GM12878 (cell line): Measurements from ENCODE around the gene RNF168. TPM values are rescaled to one million over a fixed set of nuclear protein-coding genes. Genes with fewer than 3 reads are reported as not detected.

Experiments used
- ATAC-seq: fragments of 200-7000 bp; cut with Tn5 transposase; 3 replicates; pipeline ENCODE4 v1.9.1; 2020; ENCODE audit warnings: mild to moderate bottlenecking, moderate library complexity
- BruUV-seq: library from RNA; stranded (reverse); fragments of 400-500 nt; replicated peaks from 2 replicates; lab custom pipeline; 2021; lab: Mats Ljungman, UMichigan
- CTCF ChIA-PET: fragments of 300-600 bp; sonication (Branson Sonifier 250); formaldehyde crosslinking; extraction: SDS; loops from one replicate; lab custom pipeline; 2021; ENCODE audit warnings: inconsistent platforms; lab: Yijun Ruan, JAX
- POLR2A ChIA-PET: fragments of 350-600 bp; formaldehyde crosslinking; extraction: SDS; loops from one replicate; lab custom pipeline; 2021; ENCODE audit warnings: inconsistent platforms; lab: Charles Lee
- RAD21 ChIA-PET: fragments of 300-600 bp; sonication (Branson Sonifier 250); formaldehyde crosslinking; loops from one replicate; lab custom pipeline; 2023; ENCODE audit warnings: antibody characterized with exemption; ENCODE audit not compliant: unreplicated experiment; lab: Charles Lee
- SMC1A ChIA-PET: fragments of 300-600 bp; sonication (Branson Sonifier 250); formaldehyde crosslinking; loops from one replicate; lab custom pipeline; 2023; ENCODE audit not compliant: unreplicated experiment, uncharacterized antibody; lab: Charles Lee
- DNase-seq: peaks from one replicate; pipeline ENCODE4 v3.0.0-alpha.2; 2011; ENCODE audit warnings: low read depth, low spot score
- FAIRE-seq: peaks from 3 replicates; lab custom pipeline; 2011; peaks lifted over from hg19 to GRCh38; lab: Jason Lieb, UNC
- H2AFZ ChIP-seq: 2 replicates; pipeline ENCODE4 v1.6.0; 2011; ENCODE audit warnings: low read depth, low read length, control low read depth; ENCODE audit not compliant: control insufficient read depth
- H3K27ac ChIP-seq: 2 replicates; pipeline ENCODE4 v1.5.1; 2011; ENCODE audit warnings: control low read depth; ENCODE audit not compliant: control insufficient read depth, insufficient read depth
- H3K27me3 ChIP-seq, 2 experiments: replicated peaks in 1 of 2; 2 replicates each; pipeline versions ENCODE4 v1.6.0 to v1.6.1; 2011; ENCODE audit warnings: low read length in 1 of 2; ENCODE audit not compliant: control insufficient read depth in 2 of 2, insufficient read depth in 2 of 2
- H3K36me3 ChIP-seq, 2 experiments: 2 replicates each; pipeline ENCODE4 v1.5.1; 2011; ENCODE audit warnings: low read length in 1 of 2; ENCODE audit not compliant: control insufficient read depth in 2 of 2, insufficient read depth in 2 of 2
- H3K4me1 ChIP-seq: 2 replicates; pipeline ENCODE4 v1.6.1; 2011; ENCODE audit warnings: mild to moderate bottlenecking, low read length, moderate library complexity, mixed read lengths; ENCODE audit not compliant: control insufficient read depth, insufficient read depth
- H3K4me2 ChIP-seq: 2 replicates; pipeline ENCODE4 v1.6.0; 2011; ENCODE audit warnings: control low read depth; ENCODE audit not compliant: control insufficient read depth, insufficient read depth
- H3K4me3 ChIP-seq: fragments of 200-600 bp; sonication (generic); 2 replicates; pipeline ENCODE4 v1.5.1; 2016
- H3K79me2 ChIP-seq: 2 replicates; pipeline ENCODE4 v1.6.0; 2011; ENCODE audit warnings: low read length; ENCODE audit not compliant: control insufficient read depth, insufficient read depth
- H3K9ac ChIP-seq: 2 replicates; pipeline ENCODE4 v1.8.0; 2011; ENCODE audit warnings: low read length, control low read depth, mixed read lengths; ENCODE audit not compliant: control insufficient read depth, insufficient read depth
- H3K9me3 ChIP-seq: replicated peaks from 3 replicates; pipeline ENCODE4 v1.5.1; 2011; ENCODE audit warnings: mild to moderate bottlenecking, low read length; ENCODE audit not compliant: control insufficient read depth, insufficient read depth
- H4K20me1 ChIP-seq: 2 replicates; pipeline ENCODE4 v1.6.0; 2011; ENCODE audit not compliant: control insufficient read depth, insufficient read depth
- BRCA1 ChIP-seq: IDR thresholded peaks from 2 replicates; pipeline ENCODE4 v1.6.1; 2011; ENCODE audit warnings: low read depth, low read length, improper control_type of control experiment
- CREB1 ChIP-seq: IDR thresholded peaks from 2 replicates; pipeline ENCODE4 v1.6.1; 2012; ENCODE audit warnings: low read depth, mild to moderate bottlenecking, inconsistent platforms
- EGR1 ChIP-seq, 2 experiments: IDR thresholded peaks; 1 replicate in 1 of 2; 2 replicates in 1 of 2; pipeline ENCODE4 v1.6.1; 2011 to 2012; ENCODE audit warnings: low read depth in 2 of 2, low read length in 2 of 2, borderline replicate concordance in 1 of 2, mild to moderate bottlenecking in 1 of 2, moderate library complexity in 1 of 2
- GATAD2B ChIP-seq: fragments of 450-650 bp; conservative IDR thresholded peaks from 2 replicates; pipeline ENCODE4 v1.6.1; 2017; ENCODE audit warnings: low read depth, mild to moderate bottlenecking, moderate library complexity
- RCOR1 ChIP-seq: conservative IDR thresholded peaks from 2 replicates; pipeline ENCODE4 v1.6.1; 2012; ENCODE audit warnings: low read depth, low read length, improper control_type of control experiment
- SIX5 ChIP-seq: IDR thresholded peaks from 2 replicates; pipeline ENCODE4 v1.6.1; 2011; ENCODE audit warnings: mild to moderate bottlenecking, low read depth, low read length, moderate library complexity; ENCODE audit not compliant: severe bottlenecking
- SMAD1 ChIP-seq: fragments of 450-650 bp; IDR thresholded peaks from 2 replicates; pipeline ENCODE4 v1.6.1; 2018; ENCODE audit warnings: mild to moderate bottlenecking, low read depth; ENCODE audit not compliant: partially characterized antibody
- SMC3 ChIP-seq: IDR thresholded peaks from 2 replicates; pipeline ENCODE4 v1.6.1; 2011; ENCODE audit warnings: low read length, improper control_type of control experiment, borderline replicate concordance
- SUPT20H ChIP-seq: IDR thresholded peaks from 2 replicates; pipeline ENCODE4 v1.6.1; 2011; ENCODE audit warnings: low read depth, mild to moderate bottlenecking, low read length, moderate library complexity, borderline replicate concordance; ENCODE audit not compliant: control insufficient read depth
- ZNF217 ChIP-seq: fragments of 450-650 bp; IDR thresholded peaks from 2 replicates; pipeline ENCODE4 v1.6.1; 2017; ENCODE audit warnings: antibody characterized with exemption, mild to moderate bottlenecking
- ZZZ3 ChIP-seq: IDR thresholded peaks from 2 replicates; pipeline ENCODE4 v1.6.1; 2011; ENCODE audit warnings: low read depth; ENCODE audit not compliant: control insufficient read depth, insufficient read length
- WGBS: methylation state at CpG from one replicate; pipeline ENCODE4 v1.1.6; 2016; ENCODE audit warnings: low lambda C conversion rate; ENCODE audit not compliant: insufficient replicate concordance, insufficient coverage; ENCODE audit errors: missing lambda C conversion rate; 5-methylcytosine and 5-hydroxymethylcytosine counted together
- in situ Hi-C: fragments of 300-500 bp; cut with MboI; formaldehyde crosslinking; loops from 9 replicates; pipeline ENCODE4 v1.14.3; 2018; ENCODE audit warnings: mixed read lengths
- intact Hi-C: fragments of 100-400 bp; cut with micrococcal nuclease; formaldehyde crosslinking; loops from one replicate; pipeline ENCODE4 v1.14.2; 2022; ENCODE audit not compliant: unreplicated experiment
- polyA plus RNA-seq, 11 experiments: library from polyadenylated mRNA; depleted of rRNA in 4 of 11; unstranded in 6 of 11; stranded (reverse) in 5 of 11; fragments of >200 nt; fragmentation: Nextera tagmentation in 4 of 11; fragmentation: Illumina TruSeq in 1 of 11; extraction: Ambion mirVana in 4 of 11; extraction: Trizol in 1 of 11; gene quantifications; 1 replicate in 1 of 11; 2 replicates in 10 of 11; pipeline versions ENCODE4 v1.2.1 to v1.2.3, GENCODE V29; 2011 to 2016; ENCODE audit warnings: inconsistent platforms in 2 of 11, missing spikeins in 2 of 11, low read depth in 1 of 11
- total RNA-seq, 4 experiments: library from RNA; depleted of rRNA in 3 of 4; stranded (reverse); fragments of >200 nt in 3 of 4; fragmentation: Illumina TruSeq in 1 of 4; extraction: Trizol in 1 of 4; gene quantifications; 2 replicates each; pipeline versions ENCODE4 v1.2.1 to v1.2.3, GENCODE V29; 2013 to 2021
- TF ChIP-seq, protein P1 (sequence below): IDR thresholded peaks from 2 replicates; pipeline ENCODE4 v1.6.1; 2011; ENCODE audit warnings: mild to moderate bottlenecking, low read depth, low read length, moderate library complexity; ENCODE audit not compliant: insufficient replicate concordance
- TF ChIP-seq, protein P2 (sequence below), 3 experiments: IDR thresholded peaks in 2 of 3; conservative IDR thresholded peaks in 1 of 3; 2 replicates each; pipeline ENCODE4 v1.5.1; 2011; ENCODE audit warnings: low read depth in 3 of 3, low read length in 3 of 3, mild to moderate bottlenecking in 3 of 3, control low read depth in 2 of 3, moderate library complexity in 2 of 3, inconsistent platforms in 1 of 3, mixed read lengths in 1 of 3; ENCODE audit not compliant: control insufficient read depth in 2 of 3, insufficient read depth in 1 of 3; ENCODE audit errors: extremely low read depth in 1 of 3
- TF ChIP-seq, protein P3 (sequence below): fragments of 450-650 bp; IDR thresholded peaks from 2 replicates; pipeline ENCODE4 v1.6.1; 2017; ENCODE audit warnings: mild to moderate bottlenecking
- TF ChIP-seq, protein P4 (sequence below): fragments of 150-350 bp; IDR thresholded peaks from 2 replicates; pipeline ENCODE4 v1.6.1; 2014; ENCODE audit warnings: mild to moderate bottlenecking, low read depth, low read length

The RNF168 gene
- total and polyA plus RNA-seq, 10 of the 15 experiments (the other 5 are each of a cell fraction or from before 2014, with no cell fraction given) = 12.7 to 47.5 (median 24.8) TPM

DNA sequence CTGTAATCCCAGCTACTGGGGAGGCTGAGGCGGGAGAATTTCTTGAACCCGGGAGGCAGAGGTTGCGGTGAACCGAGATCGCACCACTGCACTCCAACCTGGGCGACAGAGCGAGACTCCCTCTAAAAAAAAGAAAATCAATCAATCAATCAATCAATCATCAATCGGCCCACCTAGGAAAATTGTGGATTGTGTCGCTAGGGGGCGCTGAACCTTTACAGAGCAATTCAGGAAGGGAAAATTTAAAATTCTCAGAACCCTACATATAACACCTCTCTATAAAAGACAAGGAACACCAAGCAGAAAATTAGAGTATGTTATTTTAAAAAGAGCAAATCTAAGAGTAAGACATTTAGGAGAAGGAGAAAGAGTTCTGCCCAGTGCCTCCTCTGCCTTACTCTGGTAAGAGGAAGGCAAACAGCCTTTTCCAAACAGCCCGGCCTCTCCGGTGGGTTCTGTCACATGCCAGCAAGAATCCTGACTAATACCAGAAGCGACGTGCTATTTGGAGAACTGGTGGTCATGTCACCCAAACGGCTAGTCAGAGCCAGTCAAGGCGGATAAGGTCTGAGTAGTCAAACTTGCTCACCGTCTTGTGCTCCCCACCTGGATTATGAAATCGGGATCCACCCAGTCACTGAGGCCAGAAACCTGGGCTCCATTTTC is 33.9 kb upstream of the RNF168 start (continued):
- TF ChIP-seq, protein P1, sequence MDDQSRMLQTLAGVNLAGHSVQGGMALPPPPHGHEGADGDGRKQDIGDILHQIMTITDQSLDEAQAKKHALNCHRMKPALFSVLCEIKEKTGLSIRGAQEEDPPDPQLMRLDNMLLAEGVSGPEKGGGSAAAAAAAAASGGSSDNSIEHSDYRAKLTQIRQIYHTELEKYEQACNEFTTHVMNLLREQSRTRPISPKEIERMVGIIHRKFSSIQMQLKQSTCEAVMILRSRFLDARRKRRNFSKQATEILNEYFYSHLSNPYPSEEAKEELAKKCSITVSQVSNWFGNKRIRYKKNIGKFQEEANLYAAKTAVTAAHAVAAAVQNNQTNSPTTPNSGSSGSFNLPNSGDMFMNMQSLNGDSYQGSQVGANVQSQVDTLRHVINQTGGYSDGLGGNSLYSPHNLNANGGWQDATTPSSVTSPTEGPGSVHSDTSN = peak; percentile 71
- TF ChIP-seq BRCA1 = no peak

DNA sequence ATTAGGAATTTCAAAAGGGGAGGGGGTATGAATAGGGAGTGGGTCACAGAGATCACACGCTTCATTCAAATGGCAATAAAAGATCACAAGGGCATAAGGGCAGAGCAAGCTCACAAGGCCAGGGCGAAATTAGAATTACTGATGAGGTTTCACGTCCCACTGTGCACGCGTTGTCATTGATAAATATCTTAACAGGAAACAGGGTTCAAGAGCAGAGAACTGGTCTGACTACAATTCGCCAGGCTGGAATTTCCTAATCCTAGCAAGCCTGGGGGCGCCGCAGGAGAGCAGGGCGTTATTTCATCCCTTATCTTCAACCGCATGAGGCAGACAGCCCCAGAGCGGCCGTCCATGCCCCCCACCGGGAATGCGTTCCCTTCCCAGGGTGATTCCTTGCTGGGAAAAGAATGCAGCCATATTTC is 29.7 kb upstream of the RNF168 start:
- Histone ChIP-seq H3K27ac (no peak overlapping the region), H3K9ac (no peak overlapping the region), H3K4me2 (no peak overlapping the region), H2AFZ (no peak overlapping the region), H3K4me1 (peaks cover 7% of the 10 kb centered on the region), H3K4me3 (no peak overlapping the region), H3K36me3 (no peaks in the 10 kb centered on the region), H4K20me1 (no peaks in the 10 kb centered on the region), H3K27me3 (no peaks in the 10 kb centered on the region), H3K79me2 (no peaks in the 10 kb centered on the region), H3K9me3 (no peaks in the 10 kb centered on the region)
- in situ Hi-C loops = no loop called here
- BruUV-seq = no TSS peak
- no peak for FAIRE-seq
- no peak for DNase-seq
- TF ChIP-seq EGR1 (IDR thresholded peaks at IDR 0.05; ENCODE audit: borderline replicate concordance in 1 of 2, low read depth in 2 of 2, low read length in 2 of 2) = no peak
- TF ChIP-seq SUPT20H = no peak
- no peak for TF ChIP-seq ZZZ3
- TF ChIP-seq GATAD2B = no peak
- TF ChIP-seq SMAD1 = no peak
- TF ChIP-seq, protein P2, sequence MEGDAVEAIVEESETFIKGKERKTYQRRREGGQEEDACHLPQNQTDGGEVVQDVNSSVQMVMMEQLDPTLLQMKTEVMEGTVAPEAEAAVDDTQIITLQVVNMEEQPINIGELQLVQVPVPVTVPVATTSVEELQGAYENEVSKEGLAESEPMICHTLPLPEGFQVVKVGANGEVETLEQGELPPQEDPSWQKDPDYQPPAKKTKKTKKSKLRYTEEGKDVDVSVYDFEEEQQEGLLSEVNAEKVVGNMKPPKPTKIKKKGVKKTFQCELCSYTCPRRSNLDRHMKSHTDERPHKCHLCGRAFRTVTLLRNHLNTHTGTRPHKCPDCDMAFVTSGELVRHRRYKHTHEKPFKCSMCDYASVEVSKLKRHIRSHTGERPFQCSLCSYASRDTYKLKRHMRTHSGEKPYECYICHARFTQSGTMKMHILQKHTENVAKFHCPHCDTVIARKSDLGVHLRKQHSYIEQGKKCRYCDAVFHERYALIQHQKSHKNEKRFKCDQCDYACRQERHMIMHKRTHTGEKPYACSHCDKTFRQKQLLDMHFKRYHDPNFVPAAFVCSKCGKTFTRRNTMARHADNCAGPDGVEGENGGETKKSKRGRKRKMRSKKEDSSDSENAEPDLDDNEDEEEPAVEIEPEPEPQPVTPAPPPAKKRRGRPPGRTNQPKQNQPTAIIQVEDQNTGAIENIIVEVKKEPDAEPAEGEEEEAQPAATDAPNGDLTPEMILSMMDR (IDR thresholded peaks at IDR 0.05 in 2 of 3, conservative IDR thresholded peaks at IDR 0.05 in 1 of 3; ENCODE audit: control insufficient read depth in 2 of 3, extremely low read depth in 1 of 3, insufficient read depth in 1 of 3, low read depth in 3 of 3, low read length in 3 of 3) = no peak
- TF ChIP-seq, protein P3, sequence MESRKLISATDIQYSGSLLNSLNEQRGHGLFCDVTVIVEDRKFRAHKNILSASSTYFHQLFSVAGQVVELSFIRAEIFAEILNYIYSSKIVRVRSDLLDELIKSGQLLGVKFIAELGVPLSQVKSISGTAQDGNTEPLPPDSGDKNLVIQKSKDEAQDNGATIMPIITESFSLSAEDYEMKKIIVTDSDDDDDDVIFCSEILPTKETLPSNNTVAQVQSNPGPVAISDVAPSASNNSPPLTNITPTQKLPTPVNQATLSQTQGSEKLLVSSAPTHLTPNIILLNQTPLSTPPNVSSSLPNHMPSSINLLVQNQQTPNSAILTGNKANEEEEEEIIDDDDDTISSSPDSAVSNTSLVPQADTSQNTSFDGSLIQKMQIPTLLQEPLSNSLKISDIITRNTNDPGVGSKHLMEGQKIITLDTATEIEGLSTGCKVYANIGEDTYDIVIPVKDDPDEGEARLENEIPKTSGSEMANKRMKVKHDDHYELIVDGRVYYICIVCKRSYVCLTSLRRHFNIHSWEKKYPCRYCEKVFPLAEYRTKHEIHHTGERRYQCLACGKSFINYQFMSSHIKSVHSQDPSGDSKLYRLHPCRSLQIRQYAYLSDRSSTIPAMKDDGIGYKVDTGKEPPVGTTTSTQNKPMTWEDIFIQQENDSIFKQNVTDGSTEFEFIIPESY = no peak
- TF ChIP-seq SIX5 = no peak
- TF ChIP-seq, protein P4, sequence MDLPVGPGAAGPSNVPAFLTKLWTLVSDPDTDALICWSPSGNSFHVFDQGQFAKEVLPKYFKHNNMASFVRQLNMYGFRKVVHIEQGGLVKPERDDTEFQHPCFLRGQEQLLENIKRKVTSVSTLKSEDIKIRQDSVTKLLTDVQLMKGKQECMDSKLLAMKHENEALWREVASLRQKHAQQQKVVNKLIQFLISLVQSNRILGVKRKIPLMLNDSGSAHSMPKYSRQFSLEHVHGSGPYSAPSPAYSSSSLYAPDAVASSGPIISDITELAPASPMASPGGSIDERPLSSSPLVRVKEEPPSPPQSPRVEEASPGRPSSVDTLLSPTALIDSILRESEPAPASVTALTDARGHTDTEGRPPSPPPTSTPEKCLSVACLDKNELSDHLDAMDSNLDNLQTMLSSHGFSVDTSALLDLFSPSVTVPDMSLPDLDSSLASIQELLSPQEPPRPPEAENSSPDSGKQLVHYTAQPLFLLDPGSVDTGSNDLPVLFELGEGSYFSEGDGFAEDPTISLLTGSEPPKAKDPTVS = no peak
- no peak for TF ChIP-seq SMC3
- no peak for TF ChIP-seq CREB1
- no peak for TF ChIP-seq ZNF217
- TF ChIP-seq RCOR1 = no peak
- POLR2A ChIA-PET = no interaction called here
- RAD21 ChIA-PET = no interaction called here
- intact Hi-C loops = no loop called here
- WGBS = 78% methylated on average over 14 of the region's 14 CpGs
- SMC1A ChIA-PET = no interaction called here
- no peak for ATAC-seq
- CTCF ChIA-PET = no interaction called here
